Panc1 (cell line): ENCODE measurements around the gene PSMD3. TPM values are rescaled to one million over a fixed set of nuclear protein-coding genes. Genes with fewer than 3 reads are reported as not detected.

Experiments used
- ATAC-seq: fragments of 200-7000 bp; cut with Tn5 transposase; 2 replicates; pipeline ENCODE4 v1.9.1; 2020; ENCODE audit warnings: mild to moderate bottlenecking, moderate library complexity
- BruUV-seq: library from RNA; stranded (reverse); fragments of 400-500 nt; replicated peaks from 2 replicates; lab custom pipeline; 2021; lab: Mats Ljungman, UMichigan
- CTCF ChIA-PET: fragments of 300-600 bp; sonication (Branson Sonifier 250); formaldehyde crosslinking; loops from one replicate; lab custom pipeline; 2022; ENCODE audit warnings: antibody characterized with exemption; lab: Charles Lee
- POLR2A ChIA-PET: fragments of 300-600 bp; sonication (Branson Sonifier 250); formaldehyde crosslinking; loops from one replicate; lab custom pipeline; 2022; ENCODE audit warnings: antibody characterized with exemption; lab: Charles Lee
- DNase-seq: peaks from one replicate; pipeline ENCODE4 v3.0.0-alpha.2; 2010; ENCODE audit warnings: low read depth, low spot score
- H3K27ac ChIP-seq: 2 replicates; pipeline ENCODE4 v1.5.1; 2011; ENCODE audit warnings: mild to moderate bottlenecking, low read length, inconsistent platforms
- H3K27me3 ChIP-seq: fragments of 200-500 bp; sonication (Bioruptor generic); 2 replicates; pipeline ENCODE4 v1.6.0; 2014; ENCODE audit warnings: low read length, inconsistent platforms; ENCODE audit not compliant: control insufficient read depth, insufficient read depth
- H3K36me3 ChIP-seq: fragments of 200-500 bp; sonication (Bioruptor generic); 2 replicates; pipeline ENCODE4 v1.5.1; 2014; ENCODE audit warnings: inconsistent platforms, mild to moderate bottlenecking, low read length, moderate library complexity; ENCODE audit not compliant: control insufficient read depth, insufficient read depth
- H3K4me1 ChIP-seq: 2 replicates; pipeline ENCODE4 v1.5.1; 2011; ENCODE audit warnings: inconsistent platforms, mild to moderate bottlenecking, low read length, moderate library complexity; ENCODE audit not compliant: control insufficient read depth, insufficient read depth
- H3K4me3 ChIP-seq, 2 experiments: 2 replicates each; pipeline ENCODE4 v1.5.1; 2011 to 2012; ENCODE audit warnings: low read depth in 2 of 2, low read length in 2 of 2, mild to moderate bottlenecking in 2 of 2, inconsistent platforms in 1 of 2, moderate library complexity in 1 of 2
- H3K9me3 ChIP-seq: fragments of 200-500 bp; sonication (Bioruptor generic); 2 replicates; pipeline ENCODE4 v1.5.1; 2014; ENCODE audit warnings: low read depth, mild to moderate bottlenecking, inconsistent platforms, low read length, moderate library complexity; ENCODE audit not compliant: control insufficient read depth, insufficient read depth
- CTCF ChIP-seq: fragments of 450-650 bp; IDR thresholded peaks from 2 replicates; pipeline ENCODE4 v1.5.1; 2017; ENCODE audit warnings: mild to moderate bottlenecking
- POLR2AphosphoS5 ChIP-seq: IDR thresholded peaks from 2 replicates; pipeline ENCODE4 v1.6.1; 2012; ENCODE audit warnings: mild to moderate bottlenecking, low read depth, low read length, moderate library complexity
- REST ChIP-seq, 2 experiments: IDR thresholded peaks; 2 replicates each; pipeline ENCODE4 v1.6.1; 2011 to 2012; ENCODE audit warnings: low read depth in 2 of 2, control low read depth in 1 of 2, low read length in 1 of 2, mild to moderate bottlenecking in 1 of 2, moderate library complexity in 1 of 2; ENCODE audit not compliant: insufficient read depth in 1 of 2
- SIN3A ChIP-seq: IDR thresholded peaks from 2 replicates; pipeline ENCODE4 v1.6.1; 2012; ENCODE audit warnings: low read depth, mild to moderate bottlenecking, low read length, moderate library complexity, borderline replicate concordance; ENCODE audit not compliant: insufficient read depth
- TCF7L2 ChIP-seq: IDR thresholded peaks from 2 replicates; pipeline ENCODE4 v1.6.1; 2011; ENCODE audit warnings: mild to moderate bottlenecking, low read depth, low read length, inconsistent platforms
- in situ Hi-C: cut with HindIII; loops from 2 replicates; pipeline ENCODE4 v1.10.0; 2016; ENCODE audit warnings: low sequenced_read_pairs, low pct_unique_long_range_greater_than_20kb
- intact Hi-C: fragments of 100-400 bp; cut with micrococcal nuclease; formaldehyde crosslinking; loops from one replicate; pipeline ENCODE4 v1.10.0; 2022; ENCODE audit not compliant: unreplicated experiment
- total RNA-seq: library from RNA; stranded (reverse); gene quantifications from one replicate; pipeline ENCODE4 v1.2.1, GENCODE V29; 2021; ENCODE audit not compliant: unreplicated experiment

Gene PSMD3
- total RNA-seq, 1 experiment from 2014 or later = 175 TPM

- BruUV-seq = no TSS peak
- Histone ChIP-seq H3K4me3 (no peak overlapping the region), H3K36me3 (no peaks in the 10 kb centered on the region), H3K4me1 (peaks cover 3% of the 10 kb centered on the region), H3K27me3 (no peaks in the 10 kb centered on the region), H3K27ac (no peak overlapping the region), H3K9me3 (no peaks in the 10 kb centered on the region)
- ChIA-PET POLR2A (no interaction called here), CTCF (interaction anchor here (0.6 to 2.9 kb wide), 4 partner anchors 12 to 108 kb away, joined by 3 to 13 read pairs (median 4); no protein-coding TSS in a partner anchor)
- in situ Hi-C loops = no loop called here
- ATAC-seq = no peak
- no peak for DNase-seq
- no peak for TF ChIP-seq SIN3A
- no peak for TF ChIP-seq POLR2AphosphoS5
- TF ChIP-seq CTCF = no peak
- no peak for TF ChIP-seq REST (IDR thresholded peaks at IDR 0.05; ENCODE audit: insufficient read depth in 1 of 2, low read depth in 2 of 2, low read length in 1 of 2)
- TF ChIP-seq TCF7L2 = no peak
- intact Hi-C loops = loop anchor here (10.0 kb wide), 1 partner anchor 99 kb away; no protein-coding TSS in a partner anchor
Measured at GRCh38 chr17:40015998-40016985, 35.7 kb downstream of the PSMD3 start.

- Histone ChIP-seq H3K9me3 (no peaks in the 10 kb centered on the region), H3K4me3 (no peak overlapping the region), H3K4me1 (peaks cover 12% of the 10 kb centered on the region), H3K36me3 (no peaks in the 10 kb centered on the region), H3K27ac (no peak overlapping the region), H3K27me3 (no peaks in the 10 kb centered on the region)
- ATAC-seq = no peak
- no peak for TF ChIP-seq POLR2AphosphoS5
- no peak for TF ChIP-seq SIN3A
- no peak for TF ChIP-seq CTCF
- TF ChIP-seq REST (IDR thresholded peaks at IDR 0.05; ENCODE audit: insufficient read depth in 1 of 2, low read depth in 2 of 2, low read length in 1 of 2) = no peak
- no peak for TF ChIP-seq TCF7L2
- ChIA-PET POLR2A (no interaction called here), CTCF (interaction anchor here (0.5 to 1.0 kb wide), 3 partner anchors 83 to 1605 kb away, joined by 3 read pairs; partner anchors contain the start of genes NR1D1 and WIPF2)
- in situ Hi-C loops = no loop called here
- intact Hi-C loops = loop anchor here (10.0 kb wide), 1 partner anchor 97 kb away; no protein-coding TSS in a partner anchor
- DNase-seq = no peak
- no TSS peak for BruUV-seq
Measured at GRCh38 chr17:40017422-40018080, 36.9 kb downstream of the PSMD3 start.
